Urothelium cell line (cell line): ENCODE results near the gene SGPP2.
"Not testable (repeated sequence)": the region's sequence is repeated elsewhere in the genome, so short reads cannot be mapped to it uniquely, and the experiment has no call there.

ENCODE experiments used
- DNase-seq: peaks from one replicate; pipeline ENCODE4 v3.0.0; 2011; ENCODE audit warnings: low spot score, mixed read lengths
- FAIRE-seq: peaks from 2 replicates; lab custom pipeline; 2011; peaks lifted over from hg19 to GRCh38; lab: Jason Lieb, UNC

Gene SGPP2

DNA sequence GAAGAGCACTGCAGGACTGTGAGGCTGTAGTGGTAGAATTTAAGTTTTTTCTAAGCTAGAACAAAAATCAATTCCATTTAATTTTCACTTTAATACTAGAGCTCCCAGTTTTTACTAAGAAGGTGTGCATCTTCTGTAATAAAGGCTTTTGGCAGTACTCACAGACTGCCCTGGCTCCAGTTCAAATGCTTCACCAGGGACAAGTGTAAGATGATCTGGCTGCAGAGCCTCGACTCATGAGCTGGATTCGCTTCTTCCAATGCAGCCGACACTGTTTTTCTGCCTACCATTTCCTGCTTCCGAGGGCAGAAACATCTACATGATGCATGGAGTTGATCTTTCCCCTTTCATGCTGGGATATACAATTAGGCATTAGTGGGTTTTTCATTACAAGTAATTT is 144.5 kb downstream of the SGPP2 start:
- FAIRE-seq: no peak
- no peak for DNase-seq

DNA sequence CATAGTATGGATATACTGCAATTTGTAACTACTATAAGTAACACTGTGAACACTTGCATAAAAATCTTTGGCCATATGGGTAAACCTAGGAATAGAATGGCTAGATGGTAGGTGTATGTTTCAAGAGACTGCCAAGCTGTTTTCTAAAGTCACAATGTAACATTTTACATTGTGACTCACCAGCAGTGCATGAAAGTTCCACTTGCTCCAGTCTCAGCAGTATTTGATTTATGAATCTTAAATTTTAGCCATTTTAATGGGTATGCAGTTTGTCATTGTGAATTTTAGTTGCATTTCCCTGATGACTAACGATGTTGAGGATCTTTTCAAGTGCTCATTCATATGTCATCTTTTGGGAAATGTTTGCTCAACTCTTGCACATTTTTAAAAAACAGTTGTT is 145.5 kb downstream of the SGPP2 start:
- DNase-seq (no peak), FAIRE-seq (no peak)

DNA sequence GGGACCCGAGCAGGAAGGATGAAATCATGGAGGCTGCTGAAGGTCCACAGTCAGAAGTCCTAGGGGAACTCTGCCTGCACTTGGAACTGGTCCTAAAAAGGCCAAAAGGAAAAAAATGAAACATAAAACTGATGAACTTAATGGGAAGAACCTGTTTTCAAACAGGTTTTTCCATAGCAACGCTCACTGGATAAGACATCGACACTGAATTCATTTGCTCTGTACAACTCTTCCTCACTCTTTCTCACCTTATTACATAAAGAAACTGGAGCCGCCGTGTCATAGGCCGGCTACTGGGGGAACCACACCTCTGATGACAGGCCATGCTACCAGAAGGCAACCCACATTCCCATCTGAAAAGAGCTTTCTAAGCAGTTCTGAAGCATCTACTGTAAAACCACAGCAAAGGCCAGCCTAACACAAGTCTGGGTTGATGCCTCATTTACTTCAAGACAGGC is 147.9 kb downstream of the SGPP2 start:
- DNase-seq (no peak), FAIRE-seq (no peak)

DNA sequence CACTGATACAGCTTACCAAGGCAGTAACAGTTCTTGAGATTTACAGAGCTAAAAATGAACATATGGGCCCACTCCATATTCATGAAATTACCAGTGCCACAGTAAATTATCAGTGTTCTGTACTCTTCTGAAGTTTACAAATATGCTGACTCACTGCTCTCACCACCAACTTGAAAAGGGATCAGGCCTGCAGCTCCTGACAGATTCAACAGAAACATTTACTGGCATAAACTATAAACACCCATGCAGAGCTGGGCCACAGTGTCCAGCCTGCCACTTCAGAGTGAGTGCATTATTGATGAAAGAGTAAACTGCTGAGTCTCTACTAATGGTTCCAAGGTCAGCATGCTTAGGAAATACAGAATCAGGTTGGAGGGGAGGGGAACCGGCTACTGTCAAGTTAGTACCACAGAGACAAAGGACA is 148.4 kb downstream of the SGPP2 start:
- no peak for FAIRE-seq
- DNase-seq: no peak

DNA sequence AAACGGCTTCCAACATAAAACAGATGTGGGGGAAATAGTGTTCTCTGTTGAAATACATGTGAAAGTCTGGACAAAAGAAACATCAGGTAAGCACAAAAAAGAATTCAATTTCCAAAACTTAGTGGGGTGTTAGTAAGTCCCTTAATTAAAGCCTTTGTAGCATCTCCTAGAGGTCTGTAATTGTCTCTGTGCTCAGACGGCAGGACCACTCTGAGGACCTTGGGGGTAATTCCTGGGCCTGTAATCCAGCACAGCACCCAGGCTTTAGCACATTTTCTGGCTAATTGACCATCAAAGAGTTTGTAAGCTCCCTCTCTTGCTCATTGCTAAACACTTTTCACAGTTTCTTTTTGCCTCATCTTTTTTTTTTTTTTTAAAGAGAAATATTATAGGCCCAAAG is 151.3 kb downstream of the SGPP2 start:
- DNase-seq: no peak
- no peak for FAIRE-seq

DNA sequence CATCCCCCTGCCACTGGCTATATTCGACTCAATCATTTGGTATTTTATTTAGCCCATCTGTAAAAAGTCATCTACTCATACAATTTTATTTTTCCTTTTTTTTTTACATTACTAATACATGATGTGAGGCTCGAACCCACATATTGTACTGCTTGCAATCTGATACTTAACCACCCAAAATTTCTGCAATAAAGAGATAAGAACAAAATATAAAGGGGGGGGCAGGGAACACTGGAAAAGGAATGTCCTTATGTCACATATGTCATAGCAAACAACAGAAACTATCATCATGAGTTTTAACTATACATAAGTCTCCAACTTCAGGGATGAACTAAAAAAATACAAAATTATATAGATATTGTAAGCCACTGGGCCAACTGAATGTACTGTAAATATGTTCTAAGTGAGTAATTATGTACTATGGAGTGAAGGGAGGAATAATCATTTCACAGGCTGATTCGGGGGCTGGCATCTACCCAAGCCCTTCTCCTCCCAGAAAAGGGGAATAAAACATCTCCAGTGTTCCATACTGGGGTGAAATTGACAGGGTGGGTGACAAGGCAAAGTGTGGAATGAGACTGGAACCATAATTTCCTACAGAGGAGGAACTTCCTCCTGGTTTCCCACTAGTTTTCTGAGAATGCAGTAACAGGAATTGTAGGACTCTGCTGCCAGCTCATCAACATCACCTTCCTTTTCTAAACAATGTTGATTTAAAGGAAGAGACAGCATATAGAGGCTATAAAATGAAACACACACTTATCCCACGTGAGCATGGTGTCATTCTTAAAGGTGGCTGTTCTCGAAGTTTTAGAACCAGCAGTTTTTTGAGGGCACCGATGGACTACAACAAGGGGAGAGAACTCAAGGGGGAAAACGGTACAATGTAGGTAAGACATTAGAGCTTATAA is 152.1 kb downstream of the SGPP2 start:
- no peak for FAIRE-seq

DNA sequence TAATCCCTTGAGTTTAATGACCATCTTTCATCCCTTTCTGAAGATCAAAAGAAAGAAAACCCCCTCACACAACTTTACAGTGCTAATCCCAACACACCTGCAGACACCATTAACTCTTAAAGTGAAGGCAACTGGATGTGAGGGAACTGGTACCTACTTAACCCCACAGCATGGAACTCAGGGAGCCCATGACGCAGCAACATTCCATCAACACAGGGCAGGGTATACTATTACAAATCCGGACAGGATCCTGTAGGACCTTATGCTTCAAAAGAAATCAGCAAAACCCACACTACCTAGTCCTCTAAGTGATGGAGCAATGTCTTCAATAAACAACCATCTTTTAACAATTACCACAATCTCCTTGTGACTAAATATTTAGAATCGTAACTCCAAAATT is 153.0 kb downstream of the SGPP2 start:
- no peak for FAIRE-seq

More for the DNA sequence above, 152.1 kb downstream of the SGPP2 start:
- DNase-seq: no peak

DNA sequence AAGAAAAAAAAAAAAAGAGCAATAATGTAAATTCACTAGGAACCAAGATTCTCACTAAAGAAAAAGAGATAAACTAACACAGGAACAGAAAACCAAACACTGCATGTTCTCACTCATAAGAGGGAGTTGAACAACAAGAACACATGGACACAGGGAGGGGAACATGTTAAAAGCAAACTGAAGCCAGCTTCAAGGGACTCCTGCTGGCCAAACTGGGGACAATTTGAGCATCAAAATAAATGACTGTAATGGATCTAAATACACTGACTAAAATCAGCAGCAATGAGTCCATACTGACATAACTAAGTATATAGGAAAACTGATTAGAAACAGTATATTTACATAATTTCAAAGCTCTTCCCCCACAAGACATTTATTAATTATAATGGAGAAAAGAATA is 158.6 kb downstream of the SGPP2 start:
- FAIRE-seq: no peak
- no peak for DNase-seq

More for the DNA sequence above, 153.0 kb downstream of the SGPP2 start:
- no peak for DNase-seq

DNA sequence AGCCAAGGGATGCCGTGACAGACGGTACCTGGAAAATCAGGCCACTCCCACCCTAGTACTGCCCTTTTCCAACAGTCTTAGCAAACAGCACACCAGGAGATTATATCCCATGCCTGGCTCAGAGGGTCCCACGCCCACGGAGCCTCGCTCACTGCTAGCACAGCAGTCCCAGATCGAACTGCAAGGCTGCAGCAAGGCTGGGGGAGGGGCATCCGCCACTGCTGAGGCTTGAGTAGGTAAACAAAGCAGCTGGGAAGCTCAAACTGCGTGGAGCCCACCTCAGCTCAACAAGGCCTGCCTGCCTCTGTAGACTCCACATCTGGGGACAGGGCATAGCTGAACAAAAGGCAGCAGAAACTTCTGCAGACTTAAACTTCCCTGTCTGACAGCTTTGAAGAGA is 160.2 kb downstream of the SGPP2 start:
- DNase-seq, FAIRE-seq: not testable (repeated sequence)

DNA sequence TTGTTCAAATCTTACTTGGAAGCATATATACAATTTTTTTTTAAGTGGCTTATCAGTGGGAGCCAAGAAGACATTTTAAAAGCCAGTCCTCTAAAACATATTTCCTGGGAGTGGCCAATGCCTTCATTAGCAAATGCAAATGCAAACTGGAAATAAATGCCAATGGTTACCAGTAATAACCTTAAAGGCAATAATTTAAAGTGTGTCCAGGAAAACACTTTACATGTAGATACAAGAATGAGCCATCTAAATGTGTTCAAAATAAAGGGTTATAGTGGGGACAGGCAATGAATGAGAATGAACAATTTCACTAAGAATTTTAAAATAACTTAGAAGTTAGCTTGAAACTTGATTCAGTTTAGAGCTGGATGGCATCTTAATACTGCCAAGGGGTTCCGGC is 167.3 kb downstream of the SGPP2 start:
- no peak for FAIRE-seq
- DNase-seq: no peak

DNA sequence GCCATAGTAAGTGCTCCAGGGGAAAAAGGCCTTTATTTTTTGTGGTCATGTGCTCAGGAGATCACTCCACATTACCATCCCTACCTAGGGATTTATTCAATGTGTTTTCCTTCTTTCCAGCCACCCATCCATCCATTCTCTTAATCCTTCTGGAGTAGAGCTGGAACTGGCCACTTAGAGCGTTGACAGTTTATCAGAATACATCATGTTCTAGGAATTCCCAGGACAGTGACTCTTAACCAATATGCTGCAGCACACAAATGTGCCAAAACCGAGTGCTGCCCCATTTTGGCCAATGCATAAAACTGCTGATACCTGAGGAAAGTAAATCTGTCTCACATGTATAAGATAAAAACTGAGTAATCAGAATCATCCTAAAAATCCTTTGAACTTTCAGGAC is 167.8 kb downstream of the SGPP2 start:
- no peak for DNase-seq
- no peak for FAIRE-seq

DNA sequence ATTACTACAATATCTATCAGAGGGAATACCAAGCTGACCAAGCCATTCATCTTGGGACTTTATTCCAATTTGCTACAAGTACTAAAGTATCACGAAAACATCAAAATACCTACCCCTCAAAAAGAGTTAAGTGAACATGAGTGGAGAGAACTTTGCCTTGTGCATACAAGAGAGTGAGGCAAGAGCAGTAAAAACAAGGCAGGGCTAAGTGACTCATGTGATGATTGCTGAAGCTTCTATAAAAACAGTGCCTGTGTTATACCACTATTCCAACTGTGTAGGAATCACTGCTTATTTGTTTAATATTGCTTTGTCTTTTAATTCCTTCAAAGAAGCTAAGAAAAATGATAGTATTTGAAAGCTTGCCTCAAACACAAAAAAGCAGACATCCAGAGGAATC is 170.3 kb downstream of the SGPP2 start:
- DNase-seq: no peak
- no peak for FAIRE-seq

DNA sequence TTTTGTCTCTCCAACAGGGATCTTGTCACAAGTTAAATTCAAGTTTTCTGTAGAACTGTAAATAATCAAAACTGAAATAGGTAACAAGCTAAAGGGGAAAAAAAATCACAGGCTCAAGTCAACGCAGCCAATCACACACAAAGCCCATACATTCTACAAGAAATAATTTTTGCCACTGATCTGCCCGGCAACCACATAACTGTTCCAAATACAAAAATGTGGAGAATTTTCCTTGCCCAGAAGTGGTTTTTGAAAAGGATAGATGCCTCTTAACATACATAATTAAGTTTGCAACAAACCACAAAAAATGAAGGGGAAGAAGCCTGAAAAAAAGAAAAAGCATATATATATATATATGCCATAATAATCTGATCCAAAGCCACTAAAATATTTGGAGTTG is 171.2 kb downstream of the SGPP2 start:
- no peak for FAIRE-seq
- DNase-seq: no peak

DNA sequence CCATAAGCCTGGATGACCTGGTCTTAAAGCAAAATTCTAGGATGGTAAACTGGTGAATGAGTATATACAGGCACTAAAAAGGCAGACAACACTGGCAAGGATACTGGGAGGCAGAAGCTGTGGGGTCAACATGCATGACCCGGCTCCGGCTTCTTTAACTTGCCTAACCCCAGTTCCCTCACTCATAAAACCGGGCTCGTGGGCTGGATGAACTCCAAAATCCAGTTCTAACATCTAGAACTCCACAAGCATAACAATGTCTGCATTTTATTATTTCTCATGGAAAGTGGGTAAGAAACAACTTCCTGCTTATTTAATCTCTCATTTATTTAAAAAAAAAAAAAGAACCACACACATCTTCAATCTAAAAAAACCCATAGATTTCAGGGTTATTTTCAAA is 174.3 kb downstream of the SGPP2 start:
- FAIRE-seq: no peak

DNA sequence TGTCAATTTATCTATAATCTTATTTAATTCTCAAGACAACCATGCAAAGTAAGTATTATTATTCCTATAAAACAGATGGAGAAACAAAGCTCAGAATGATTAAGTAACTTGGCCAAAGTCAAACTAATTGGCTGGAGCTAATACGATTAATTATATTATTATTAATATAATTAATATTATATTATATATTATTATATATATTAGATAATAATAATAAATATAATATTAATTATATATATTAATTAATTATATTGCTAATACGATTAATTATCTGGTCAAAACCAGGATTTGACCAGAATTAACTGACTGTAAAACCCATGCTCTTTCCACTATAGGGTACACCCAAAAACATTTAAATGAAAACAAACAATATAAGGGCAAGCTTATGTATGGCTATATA is 179.2 kb downstream of the SGPP2 start:
- no peak for DNase-seq
- FAIRE-seq: no peak

More for the DNA sequence above, 174.3 kb downstream of the SGPP2 start:
- DNase-seq: no peak

DNA sequence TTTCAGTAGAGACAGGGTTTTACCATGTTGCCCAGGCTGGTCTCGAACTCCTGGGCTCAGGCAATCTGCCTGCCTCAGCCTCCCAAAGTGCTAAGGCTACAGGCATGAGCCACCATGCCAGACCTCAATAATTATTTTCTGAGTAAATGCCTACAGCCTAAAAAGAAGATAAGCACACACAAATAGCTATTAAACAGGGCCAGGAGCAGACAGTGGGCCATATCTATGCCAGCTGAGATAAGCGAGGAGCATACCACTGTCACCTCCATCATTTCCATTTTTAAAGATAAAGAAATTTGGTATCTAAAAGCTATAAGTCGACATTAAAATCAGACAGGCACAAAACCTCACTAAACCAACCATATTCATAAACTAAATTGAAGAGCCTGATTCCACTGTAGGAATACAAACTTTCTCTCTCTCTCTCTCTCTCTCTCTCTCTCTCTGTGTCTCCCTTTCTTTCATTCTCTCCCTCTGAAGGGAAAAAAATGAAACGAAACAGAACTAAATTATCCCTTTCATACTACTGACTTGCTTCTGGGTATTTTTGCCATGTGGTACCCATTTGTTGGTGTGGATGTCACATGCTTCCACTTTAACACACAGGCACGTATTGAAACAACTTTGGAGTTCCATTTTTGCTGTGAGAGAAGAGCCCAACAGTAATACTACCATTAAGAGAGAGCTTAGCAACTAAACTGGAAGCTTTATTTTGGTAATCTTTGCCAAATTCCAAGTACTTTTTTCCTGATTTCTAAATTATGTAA is 180.6 kb downstream of the SGPP2 start:
- DNase-seq (no peak), FAIRE-seq (no peak)

DNA sequence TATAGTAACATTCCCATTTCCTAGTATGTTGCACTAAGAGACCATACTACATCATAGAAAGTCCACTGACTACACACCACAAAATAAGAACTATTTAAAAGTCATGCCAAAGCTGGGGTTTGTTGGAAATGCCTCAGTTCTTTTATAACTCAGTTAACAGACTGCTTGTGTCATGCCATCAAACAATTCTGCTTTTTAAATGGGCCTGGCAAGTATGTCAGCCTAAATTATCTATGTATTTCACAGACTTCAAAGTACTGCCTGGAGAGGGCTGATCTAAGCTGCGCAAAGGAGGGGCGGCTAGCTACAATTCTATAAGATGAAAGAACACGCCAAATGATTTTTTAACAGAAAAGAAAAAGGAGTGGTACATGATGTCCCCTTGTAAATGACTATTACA is 182.0 kb downstream of the SGPP2 start:
- DNase-seq: no peak
- no peak for FAIRE-seq

DNA sequence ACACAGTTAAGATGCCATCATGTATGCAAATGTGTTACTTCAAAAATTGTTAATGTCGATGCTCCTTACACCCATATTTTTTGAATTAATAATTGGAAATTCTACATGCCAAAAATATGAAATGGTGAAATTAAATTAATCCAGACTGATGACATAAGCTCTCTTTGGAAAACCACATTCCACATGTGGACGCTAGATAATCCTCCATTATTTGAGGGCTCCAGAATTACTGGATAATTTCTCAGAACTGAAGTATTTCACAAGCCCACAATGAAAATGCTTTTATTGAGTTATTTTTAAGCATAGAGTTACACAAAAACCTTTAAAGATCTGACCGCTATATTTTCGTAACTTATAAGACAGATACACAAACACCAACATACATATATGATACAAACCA is 183.7 kb downstream of the SGPP2 start:
- DNase-seq: no peak
- FAIRE-seq: no peak

DNA sequence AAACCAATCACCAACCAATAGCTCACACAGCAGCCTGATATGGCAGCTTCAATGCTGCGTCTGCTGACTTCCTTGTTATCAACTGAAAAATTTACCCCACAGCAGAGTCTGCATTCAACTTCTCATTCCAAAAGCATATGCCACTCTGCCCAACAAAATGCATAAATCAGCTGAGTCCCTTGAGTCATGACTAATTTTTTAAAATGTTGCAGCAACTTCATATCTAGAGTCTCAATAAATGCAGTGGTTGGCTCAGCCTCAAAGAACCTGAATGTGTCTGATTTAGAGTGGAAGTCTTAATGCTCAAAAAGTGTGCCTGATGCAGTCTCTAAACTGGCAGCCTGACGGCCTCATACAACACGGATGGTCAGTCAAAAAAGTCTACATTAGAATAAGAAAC is 185.0 kb downstream of the SGPP2 start:
- DNase-seq (no peak), FAIRE-seq (no peak)
